ENCODE data around the gene TTC9B. TPM values are rescaled to one million over a fixed set of nuclear protein-coding genes. Genes with fewer than 3 reads are reported as not detected.

The TTC9B gene
- total and polyA plus RNA-seq, 2 of the 13 experiments (the other 11 are each of a cell fraction or from before 2014, with no cell fraction given): not detected

GRCh38 chr19:40205760-40206159 is 12.4 kb downstream of the TTC9B start:
- in situ Hi-C loops (cut with HindIII; ENCODE audit: extremely low pct_ligation_motif_present, low pct_unique_long_range_greater_than_20kb): no loop called here
- CTCF ChIA-PET (ENCODE audit: low intra/inter-chr PET ratio, low total read pairs): no interaction called here
- no peaks in the 10 kb centered on the region for H3K27me3 ChIP-seq (ENCODE audit: control insufficient read depth in 1 of 2, insufficient read depth in 2 of 2, low read length in 2 of 2)
- FAIRE-seq (no peak), ATAC-seq (no peak), DNase-seq (ENCODE audit: low spot score) (no peak)
- intact Hi-C loops (cut with micrococcal nuclease; ENCODE audit: unreplicated experiment): no loop called here
- no peaks in the 10 kb centered on the region for H3K79me2 ChIP-seq (ENCODE audit: insufficient read depth, low read length)
- no peaks in the 10 kb centered on the region for H3K9me3 ChIP-seq (ENCODE audit: low read length)
- no peaks in the 10 kb centered on the region for H3K4me1 ChIP-seq (ENCODE audit: insufficient read depth, low read length)
- no peak overlapping the region for H3K4me3 ChIP-seq (replicated peaks in 1 of 3; ENCODE audit: insufficient read depth in 1 of 3, low read depth in 2 of 3, low read length in 3 of 3)
- no peak overlapping the region for H3K27ac ChIP-seq (ENCODE audit: extremely low read length, insufficient read depth, low read length)
- H3K36me3 ChIP-seq (replicated peaks in 1 of 2; ENCODE audit: control insufficient read depth in 1 of 2, insufficient read depth in 2 of 2, low read length in 2 of 2): no peaks in the 10 kb centered on the region; a peak in 1 of 5 replicates
- BruUV-seq (replicated peaks): no TSS peak
- TF ChIP-seq MNT (IDR thresholded peaks at IDR 0.05): no peak
- TF ChIP-seq E2F1 (CRISPR knock-in tag; IDR thresholded peaks at IDR 0.05): no peak
- no peak for TF ChIP-seq ZNF264 (CRISPR knock-in tag; IDR thresholded peaks at IDR 0.05)
- TF ChIP-seq RXRA (CRISPR knock-in tag; IDR thresholded peaks at IDR 0.05): no peak
- no peak for TF ChIP-seq ZNF557 (CRISPR knock-in tag; IDR thresholded peaks at IDR 0.05)
- no peak for TF ChIP-seq NR2F1 (CRISPR knock-in tag; IDR thresholded peaks at IDR 0.05)
- no peak for TF ChIP-seq ZNF496 (CRISPR knock-in tag; IDR thresholded peaks at IDR 0.05; ENCODE audit: insufficient replicate concordance)
- no peak for TF ChIP-seq IRF1 (CRISPR knock-in tag; IDR thresholded peaks at IDR 0.05; ENCODE audit: low read depth)
- no peak for TF ChIP-seq JUND (CRISPR knock-in tag; IDR thresholded peaks at IDR 0.05)
- POLR2A ChIA-PET: no interaction called here
- no peak overlapping the region for H3K9ac ChIP-seq (ENCODE audit: insufficient read depth, low read depth, low read length)
- no peaks in the 10 kb centered on the region for H4K20me1 ChIP-seq (ENCODE audit: insufficient read depth, low read length)
- no peak overlapping the region for H3K4me2 ChIP-seq (ENCODE audit: low read depth, low read length)
- WGBS (ENCODE audit: low lambda C conversion rate): 97% methylated on average over 14 of the region's 21 CpGs
- no peak overlapping the region for H2AFZ ChIP-seq (ENCODE audit: low read length)
